Glomerular endothelial cell (primary cell): ENCODE measurements around the gene SLC16A1. TPM values are rescaled to one million over a fixed set of nuclear protein-coding genes. Genes with fewer than 3 reads are reported as not detected.
"Not testable (repeated sequence)": the region's sequence is repeated elsewhere in the genome, so short reads cannot be mapped to it uniquely, and the experiment has no call there.

Experiments
- DNase-seq: peaks from one replicate; pipeline ENCODE4 v3.0.0-alpha.2; 2011; ENCODE audit warnings: low read depth, low spot score; ENCODE audit errors: extremely low read depth
- total RNA-seq: library from RNA; depleted of rRNA; stranded (reverse); fragments of >200 nt; gene quantifications from 2 replicates; pipeline ENCODE4 v1.2.3, GENCODE V29; 2015

The SLC16A1 gene
- total RNA-seq = 65.1 and 75.8 TPM in 2 replicates

GRCh38 chr1:112955773-112956543 lies at the start of gene SLC16A1:
SLC16A1 (minus strand) TSS chr1:112956196; CDS start chr1:112929308, 26,888 bp downstream.
- no peak for DNase-seq

- no peak for DNase-seq
These were observed 48.0 kb upstream of the SLC16A1 start for GRCh38 chr1:113003751-113004690.

GRCh38 chr1:113002297-113002696 lies 46.3 kb upstream of the SLC16A1 start:
- no peak for DNase-seq

GRCh38 chr1:112998592-112999235 lies 42.7 kb upstream of the SLC16A1 start:
- DNase-seq = peak; percentile 41

- no peak for DNase-seq
These were observed 41.8 kb upstream of the SLC16A1 start for GRCh38 chr1:112997781-112998180.

- DNase-seq = peak; percentile 9
These were observed 39.9 kb upstream of the SLC16A1 start for GRCh38 chr1:112995890-112996289.

GRCh38 chr1:112995021-112995420 lies 39.0 kb upstream of the SLC16A1 start:
- DNase-seq = not testable (repeated sequence)

GRCh38 chr1:112992780-112993179 lies 36.8 kb upstream of the SLC16A1 start:
- no peak for DNase-seq

- DNase-seq = no peak
These were observed 35.6 kb upstream of the SLC16A1 start for GRCh38 chr1:112991402-112992120.

- DNase-seq = no peak
These were observed 34.3 kb upstream of the SLC16A1 start for GRCh38 chr1:112990271-112990670.

- DNase-seq = no peak
These were observed 32.4 kb upstream of the SLC16A1 start for GRCh38 chr1:112988367-112988766.

- DNase-seq = no peak
These were observed 29.1 kb upstream of the SLC16A1 start for GRCh38 chr1:112985123-112985522.

GRCh38 chr1:112983537-112984131 lies 27.6 kb upstream of the SLC16A1 start:
- DNase-seq = no peak

- no peak for DNase-seq
These were observed 27.0 kb upstream of the SLC16A1 start for GRCh38 chr1:112982853-112983536.

- no peak for DNase-seq
These were observed 26.3 kb upstream of the SLC16A1 start for GRCh38 chr1:112982328-112982727.

- not testable (repeated sequence) for DNase-seq
These were observed 25.8 kb upstream of the SLC16A1 start for GRCh38 chr1:112981834-112982233.

- no peak for DNase-seq
These were observed 25.4 kb upstream of the SLC16A1 start for GRCh38 chr1:112981426-112981825.

GRCh38 chr1:112975336-112975735 lies 19.3 kb upstream of the SLC16A1 start:
- DNase-seq = no peak

GRCh38 chr1:112974646-112975045 lies 18.6 kb upstream of the SLC16A1 start:
- DNase-seq = no peak
